ENCODE measurements around the gene SLC25A12. TPM values are rescaled to one million over a fixed set of nuclear protein-coding genes. Genes with fewer than 3 reads are reported as not detected.
A peak's percentile ranks its signal among the peaks of the same experiment; 100 is the strongest.

Gene SLC25A12
- total and polyA plus RNA-seq, 9 of the 15 experiments (the other 6 are each of a cell fraction or from before 2014, with no cell fraction given), result 13.5 to 36.5 (median 21.7) TPM

GRCh38 chr2:171922230-171923022, 28.4 kb upstream of the SLC25A12 start, which contains the start of gene HAT1 (continued):
- no peak for TF ChIP-seq CUX1 (CRISPR knock-in tag; IDR thresholded peaks at IDR 0.05)
- TF ChIP-seq VEZF1 (CRISPR knock-in tag; IDR thresholded peaks at IDR 0.05), result peak; percentile 56
- no peak for TF ChIP-seq ZBTB9 (CRISPR knock-in tag; IDR thresholded peaks at IDR 0.05)
- TF ChIP-seq ILF3 (IDR thresholded peaks at IDR 0.05; ENCODE audit: borderline replicate concordance), result no peak; the same call in 1 of the 2 replicates
- peak; percentile 87 for TF ChIP-seq KDM5B (IDR thresholded peaks at IDR 0.05; ENCODE audit: insufficient replicate concordance, low read depth, low read length)
- TF ChIP-seq ZNF212 (CRISPR knock-in tag; IDR thresholded peaks at IDR 0.05), result no peak
- no peak for TF ChIP-seq FOXJ3 (CRISPR knock-in tag; IDR thresholded peaks at IDR 0.05)
- TF ChIP-seq NCOR1 (IDR thresholded peaks at IDR 0.05), result no peak
- TF ChIP-seq FOXP4 (CRISPR knock-in tag; IDR thresholded peaks at IDR 0.05; ENCODE audit: borderline replicate concordance), result peak; percentile 74; the same call in 1 of the 2 replicates
- TF ChIP-seq ZKSCAN8 (CRISPR knock-in tag; IDR thresholded peaks at IDR 0.05), result no peak
- TF ChIP-seq RHOXF2B (CRISPR knock-in tag; conservative IDR thresholded peaks at IDR 0.05), result no peak
- peak; percentile 76; the same call in 1 of the 2 replicates for TF ChIP-seq KLF1 (tag; IDR thresholded peaks at IDR 0.05)
- TF ChIP-seq HMBOX1 (IDR thresholded peaks at IDR 0.05), result peak; percentile 64; the same call in 1 of the 2 replicates
- peak; percentile 79 for TF ChIP-seq POLR2H (tag; IDR thresholded peaks at IDR 0.05; ENCODE audit: low read depth)

Data from K562 (cell line).